IMR-90 (cell line): ENCODE data around the gene CDK11B. TPM values are rescaled to one million over a fixed set of nuclear protein-coding genes. Genes with fewer than 3 reads are reported as not detected.
"Not testable (repeated sequence)": the region's sequence is repeated elsewhere in the genome, so short reads cannot be mapped to it uniquely, and the experiment has no call there.

Experiments used
- ATAC-seq: fragments of 200-7000 bp; cut with Tn5 transposase; 2 replicates; pipeline ENCODE4 v1.9.1; 2020; ENCODE audit warnings: low read depth, mild to moderate bottlenecking, moderate library complexity
- BruUV-seq: library from RNA; stranded (reverse); fragments of 400-500 nt; replicated peaks from 2 replicates; lab custom pipeline; 2021; lab: Mats Ljungman, UMichigan
- CTCF ChIA-PET: fragments of 300-600 bp; formaldehyde crosslinking; extraction: SDS; loops from one replicate; lab custom pipeline; 2021; ENCODE audit warnings: antibody characterized with exemption; lab: Yijun Ruan, JAX
- POLR2A ChIA-PET: fragments of 300-600 bp; sonication (Branson Sonifier 250); formaldehyde crosslinking; loops from one replicate; lab custom pipeline; 2022; ENCODE audit warnings: antibody characterized with exemption; ENCODE audit not compliant: unreplicated experiment; lab: Charles Lee
- DNase-seq: peaks from one replicate; pipeline ENCODE4 v3.0.0; 2013
- H2AFZ ChIP-seq: replicated peaks from 2 replicates; pipeline ENCODE3; 2013; ENCODE audit warnings: low read length, mild to moderate bottlenecking; ENCODE audit not compliant: poor library complexity
- H2AK5ac ChIP-seq: 2 replicates; pipeline ENCODE4 v1.6.1; 2013; ENCODE audit warnings: low read depth, low read length, inconsistent platforms
- H2AK9ac ChIP-seq: replicated peaks from 2 replicates; pipeline ENCODE3; 2013; ENCODE audit warnings: mild to moderate bottlenecking, low read depth, low read length, moderate library complexity; ENCODE audit not compliant: poor library complexity
- H2BK120ac ChIP-seq: 2 replicates; pipeline ENCODE4 v1.6.1; 2013; ENCODE audit warnings: low read depth, low read length, inconsistent platforms
- H2BK15ac ChIP-seq: 3 replicates; pipeline ENCODE4 v1.6.1; 2013; ENCODE audit warnings: low read depth, low read length, inconsistent platforms
- H2BK20ac ChIP-seq: 2 replicates; pipeline ENCODE4 v1.6.1; 2013; ENCODE audit warnings: low read depth, mild to moderate bottlenecking, inconsistent platforms, low read length, moderate library complexity
- H2BK5ac ChIP-seq: 2 replicates; pipeline ENCODE4 v1.6.1; 2013; ENCODE audit warnings: mild to moderate bottlenecking, low read depth, low read length, inconsistent platforms; ENCODE audit not compliant: poor library complexity, severe bottlenecking
- H3K14ac ChIP-seq: replicated peaks from 2 replicates; pipeline ENCODE4 v1.6.1; 2013; ENCODE audit warnings: low read depth, low read length, inconsistent platforms
- H3K18ac ChIP-seq: 2 replicates; pipeline ENCODE4 v1.6.1; 2013; ENCODE audit warnings: low read depth, low read length, control low read depth
- H3K23ac ChIP-seq: 2 replicates; pipeline ENCODE4 v1.6.1; 2013; ENCODE audit warnings: low read depth, low read length, inconsistent platforms
- H3K27ac ChIP-seq: 2 replicates; pipeline ENCODE4 v1.5.1; 2013; ENCODE audit warnings: mild to moderate bottlenecking, control low read depth, low read length; ENCODE audit not compliant: insufficient read depth
- H3K27me3 ChIP-seq: 2 replicates; pipeline ENCODE4 v1.6.1; 2013; ENCODE audit warnings: low read length; ENCODE audit not compliant: control insufficient read depth, insufficient read depth
- H3K36me3 ChIP-seq: 2 replicates; pipeline ENCODE4 v1.6.1; 2013; ENCODE audit warnings: low read length, mixed read lengths; ENCODE audit not compliant: control insufficient read depth, insufficient read depth
- H3K4ac ChIP-seq: 2 replicates; pipeline ENCODE4 v1.6.1; 2013; ENCODE audit warnings: low read depth, low read length, inconsistent platforms
- H3K4me1 ChIP-seq: 2 replicates; pipeline ENCODE4 v1.6.1; 2013; ENCODE audit warnings: low read length, mixed read lengths; ENCODE audit not compliant: control insufficient read depth, insufficient read depth
- H3K4me2 ChIP-seq: 2 replicates; pipeline ENCODE4 v1.6.1; 2013; ENCODE audit warnings: low read depth, mild to moderate bottlenecking, control low read depth, low read length, moderate library complexity
- H3K4me3 ChIP-seq: 2 replicates; pipeline ENCODE4 v1.5.1; 2013; ENCODE audit warnings: low read depth, mild to moderate bottlenecking, control low read depth, low read length, moderate library complexity; ENCODE audit not compliant: insufficient read depth
- H3K56ac ChIP-seq: 2 replicates; pipeline ENCODE4 v1.6.1; 2013; ENCODE audit warnings: low read length, inconsistent platforms; ENCODE audit not compliant: insufficient read depth; ENCODE audit errors: extremely low read depth
- H3K79me1 ChIP-seq, 2 experiments: 2 replicates each; pipeline ENCODE4 v1.6.1; 2013; ENCODE audit warnings: low read length in 2 of 2, inconsistent platforms in 1 of 2, low read depth in 1 of 2
- H3K9ac ChIP-seq: 2 replicates; pipeline ENCODE4 v1.6.1; 2013; ENCODE audit warnings: low read depth, low read length, control low read depth
- H3K9me1 ChIP-seq: 2 replicates; pipeline ENCODE4 v1.6.1; 2013; ENCODE audit warnings: low read length, inconsistent platforms; ENCODE audit not compliant: insufficient read depth
- H3K9me3 ChIP-seq: 2 replicates; pipeline ENCODE4 v1.6.1; 2013; ENCODE audit warnings: low read length; ENCODE audit not compliant: control insufficient read depth, insufficient read depth
- H4K20me1 ChIP-seq: 2 replicates; pipeline ENCODE4 v1.6.1; 2013; ENCODE audit warnings: low read length, inconsistent platforms; ENCODE audit not compliant: insufficient read depth
- H4K5ac ChIP-seq: 2 replicates; pipeline ENCODE4 v1.6.1; 2013; ENCODE audit warnings: mild to moderate bottlenecking, low read depth, low read length, control low read depth
- H4K8ac ChIP-seq, 2 experiments: 2 replicates each; pipeline ENCODE4 v1.6.1; 2013; ENCODE audit warnings: low read depth in 2 of 2, low read length in 2 of 2, control low read depth in 1 of 2, inconsistent platforms in 1 of 2
- H4K91ac ChIP-seq: 2 replicates; pipeline ENCODE4 v1.6.1; 2013; ENCODE audit warnings: low read depth, low read length, inconsistent platforms; ENCODE audit not compliant: insufficient read depth
- CEBPB ChIP-seq: IDR thresholded peaks from 2 replicates; pipeline ENCODE4 v1.6.1; 2012; ENCODE audit warnings: low read depth, low read length, improper control_type of control experiment
- WGBS, 2 experiments: methylation state at CpG; one replicate each; pipeline versions ENCODE4 v1.1.5 to v1.1.7; 2013; ENCODE audit warnings: missing lambda C conversion rate in 2 of 2; ENCODE audit not compliant: insufficient read length in 1 of 2; ENCODE audit errors: extremely low coverage in 2 of 2; 5-methylcytosine and 5-hydroxymethylcytosine counted together
- dilution Hi-C: fragments of 300-500 bp; cut with HindIII; formaldehyde crosslinking; loops from one replicate; pipeline ENCODE4 v1.14.3; 2018; ENCODE audit warnings: low sequenced_read_pairs; ENCODE audit not compliant: unreplicated experiment
- in situ Hi-C: fragments of 300-500 bp; cut with MboI; formaldehyde crosslinking; loops from 3 replicates; pipeline ENCODE4 v1.14.3; 2019; ENCODE audit warnings: low sequenced_read_pairs, inconsistent platforms, mixed read lengths
- intact Hi-C: fragments of 100-400 bp; cut with micrococcal nuclease; formaldehyde crosslinking; loops from 2 replicates; pipeline ENCODE4 v1.10.0; 2022
- polyA plus RNA-seq, 3 experiments: library from polyadenylated mRNA; depleted of rRNA; stranded (reverse); fragments of >200 nt; gene quantifications; 2 replicates each; pipeline ENCODE4 v1.2.3, GENCODE V29; 2012; ENCODE audit warnings: low replicate concordance in 1 of 3
- total RNA-seq: library from RNA; depleted of rRNA; stranded (reverse); fragments of >200 nt; gene quantifications from 2 replicates; pipeline ENCODE4 v1.2.3, GENCODE V29; 2012

CDK11B gene
- total and polyA plus RNA-seq, 2 of the 4 experiments (the other 2 are of a cell fraction) = 8.2 to 19.1 TPM

DNA sequence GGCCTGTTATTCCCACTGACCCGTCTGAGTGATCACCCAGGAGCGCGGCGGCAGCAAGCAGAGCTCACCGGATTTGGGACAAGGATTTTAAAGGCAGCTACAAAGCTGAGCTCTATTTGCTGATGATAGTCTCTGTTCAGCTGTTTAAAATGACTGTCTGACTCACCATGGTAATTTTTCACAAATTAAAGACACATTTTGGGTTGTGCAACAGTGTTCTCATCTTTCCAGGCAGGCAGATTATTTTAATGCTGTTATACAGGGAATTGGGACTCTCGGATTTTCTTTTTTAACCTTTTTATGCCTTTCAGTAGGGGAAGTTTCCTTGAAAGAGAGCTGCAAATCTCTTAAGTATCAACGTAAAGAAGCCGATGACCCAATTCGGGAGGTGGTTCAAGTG, 3.6 kb upstream of the CDK11B start:
- peak overlapping the region; percentile 82 for H3K4me2 ChIP-seq
- intact Hi-C loops, H2BK120ac ChIP-seq, H3K14ac ChIP-seq, H2AK5ac ChIP-seq, H3K4me1 ChIP-seq, H3K27me3 ChIP-seq, H3K9ac ChIP-seq, CTCF ChIA-PET, H3K79me1 ChIP-seq, H3K9me1 ChIP-seq, dilution Hi-C loops, in situ Hi-C loops, H3K23ac ChIP-seq, BruUV-seq, H3K9me3 ChIP-seq, H3K4me3 ChIP-seq, H2AFZ ChIP-seq, H2BK15ac ChIP-seq, H3K56ac ChIP-seq, H2AK9ac ChIP-seq, H2BK20ac ChIP-seq, POLR2A ChIA-PET, H4K20me1 ChIP-seq: not testable (repeated sequence)
- DNase-seq = peak; percentile 44
- H4K8ac ChIP-seq = peak overlapping the region in 1 of 2 experiments; percentile 40; a peak in 2 of 4 replicates
- WGBS, 2 experiments = 100% methylated on average over 2 of the region's 9 CpGs; no CpG with 5 or more reads in 1 of the 2 experiments
- H4K5ac ChIP-seq = peak overlapping the region; percentile 96
- ATAC-seq = peak; percentile 13
- peak overlapping the region; percentile 44; the same call in 1 of the 2 replicates for H4K91ac ChIP-seq
- peak; percentile 57 for TF ChIP-seq CEBPB
- peak overlapping the region; percentile 82; the same call in 1 of the 2 replicates for H3K18ac ChIP-seq
- peak overlapping the region; percentile 42; the same call in 1 of the 2 replicates for H3K27ac ChIP-seq
- H2BK5ac ChIP-seq = peak overlapping the region; percentile 69
- peak overlapping the region; percentile 41 for H3K4ac ChIP-seq
- H3K36me3 ChIP-seq = peaks cover 21% of the 10 kb centered on the region

DNA sequence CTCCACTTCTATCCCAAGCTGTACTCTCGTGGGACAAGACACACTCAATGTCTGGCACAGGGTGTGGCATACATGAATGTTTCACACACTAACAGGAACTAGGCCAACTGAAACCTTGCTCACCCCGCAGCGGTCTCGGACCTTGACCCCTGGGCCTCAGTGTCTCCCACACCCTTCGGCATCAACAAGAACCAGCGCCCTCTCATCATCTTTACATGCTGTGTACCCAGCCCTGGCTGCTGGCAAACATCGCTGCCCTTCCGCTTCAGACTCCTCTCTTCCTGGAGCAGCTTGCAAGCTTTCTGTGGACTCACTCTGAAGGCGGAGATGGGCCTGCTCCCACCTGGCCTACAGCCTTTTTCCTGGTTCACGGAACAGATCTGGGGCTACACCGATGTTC, 10.5 kb downstream of the CDK11B start:
- H4K8ac ChIP-seq, H2AFZ ChIP-seq, H3K27ac ChIP-seq, H2BK20ac ChIP-seq, H3K9me1 ChIP-seq, H3K9ac ChIP-seq, H2BK5ac ChIP-seq, H3K56ac ChIP-seq, DNase-seq, BruUV-seq, H3K4me2 ChIP-seq, H3K18ac ChIP-seq, H3K23ac ChIP-seq, H3K79me1 ChIP-seq, H2BK15ac ChIP-seq, dilution Hi-C loops, H3K27me3 ChIP-seq, H3K4ac ChIP-seq, intact Hi-C loops, H2AK5ac ChIP-seq, H3K9me3 ChIP-seq, H3K14ac ChIP-seq, CTCF ChIA-PET, H4K20me1 ChIP-seq, H2BK120ac ChIP-seq, POLR2A ChIA-PET, H3K4me1 ChIP-seq, H4K5ac ChIP-seq, H4K91ac ChIP-seq, H2AK9ac ChIP-seq, in situ Hi-C loops, ATAC-seq, H3K4me3 ChIP-seq: not testable (repeated sequence)
- peaks cover 33% of the 10 kb centered on the region for H3K36me3 ChIP-seq
- WGBS, 2 experiments = 83% methylated on average over 4 of the region's 11 CpGs; no CpG with 5 or more reads in 1 of the 2 experiments
